Measurements from ENCODE around the gene PGD.

The PGD gene

GRCh38 chr1:10450836-10451235, 52.0 kb downstream of the PGD start:
- Histone ChIP-seq H3K79me2 (ENCODE audit: insufficient read depth, low read length) (no peaks in the 10 kb centered on the region), H3K9me3 (ENCODE audit: insufficient read depth, low read length) (no peaks in the 10 kb centered on the region), H3K4me3 (ENCODE audit: insufficient read depth, low read length, poor library complexity, severe bottlenecking) (no peak overlapping the region), H3K4me2 (ENCODE audit: low read depth, low read length, poor library complexity, severe bottlenecking) (no peak overlapping the region), H3K36me3 (ENCODE audit: low read length) (no peaks in the 10 kb centered on the region), H3K27ac (ENCODE audit: low read depth, low read length) (no peak overlapping the region), H3K27me3 (ENCODE audit: low read length) (no peaks in the 10 kb centered on the region), H2AFZ (ENCODE audit: low read depth, low read length, severe bottlenecking) (no peak overlapping the region), H3K9me2 (replicated peaks; ENCODE audit: insufficient read depth, low read length) (no peaks in the 10 kb centered on the region), H3F3A (ENCODE audit: insufficient read depth) (0 out of 2 replicates have a peak, but pooled peaks cover 6% of the 10 kb centered on the region), H4K20me1 (ENCODE audit: low read depth, low read length) (no peaks in the 10 kb centered on the region), H3K9ac (ENCODE audit: low read length) (no peak overlapping the region)
- TF ChIP-seq CTCF (IDR thresholded peaks at IDR 0.05; ENCODE audit: insufficient read depth, low read length, poor library complexity, severe bottlenecking) = no peak
- no peak for TF ChIP-seq EZH2phosphoT487 (conservative IDR thresholded peaks at IDR 0.05; ENCODE audit: low read length)

GRCh38 chr1:10451287-10451686, 52.4 kb downstream of the PGD start:
- no peak overlapping the region for H3K9ac ChIP-seq (ENCODE audit: low read length)
- no peaks in the 10 kb centered on the region for H4K20me1 ChIP-seq (ENCODE audit: low read depth, low read length)
- H3K27me3 ChIP-seq (ENCODE audit: low read length) = no peaks in the 10 kb centered on the region
- H3K9me3 ChIP-seq (ENCODE audit: insufficient read depth, low read length) = no peaks in the 10 kb centered on the region
- H3K4me2 ChIP-seq (ENCODE audit: low read depth, low read length, poor library complexity, severe bottlenecking) = no peak overlapping the region
- H3K9me2 ChIP-seq (replicated peaks; ENCODE audit: insufficient read depth, low read length) = no peaks in the 10 kb centered on the region
- no peaks in the 10 kb centered on the region for H3K79me2 ChIP-seq (ENCODE audit: insufficient read depth, low read length)
- TF ChIP-seq CTCF (IDR thresholded peaks at IDR 0.05; ENCODE audit: insufficient read depth, low read length, poor library complexity, severe bottlenecking) = no peak
- no peak for TF ChIP-seq EZH2phosphoT487 (conservative IDR thresholded peaks at IDR 0.05; ENCODE audit: low read length)
- no peak overlapping the region for H3K4me3 ChIP-seq (ENCODE audit: insufficient read depth, low read length, poor library complexity, severe bottlenecking)
- H3K36me3 ChIP-seq (ENCODE audit: low read length) = no peaks in the 10 kb centered on the region
- no peak overlapping the region for H2AFZ ChIP-seq (ENCODE audit: low read depth, low read length, severe bottlenecking)
- H3K27ac ChIP-seq (ENCODE audit: low read depth, low read length) = no peak overlapping the region
- H3F3A ChIP-seq (ENCODE audit: insufficient read depth) = 0 out of 2 replicates have a peak, but pooled peaks cover 6% of the 10 kb centered on the region

GRCh38 chr1:10456048-10456447, 57.2 kb downstream of the PGD start:
- no peaks in the 10 kb centered on the region for H3K27me3 ChIP-seq (ENCODE audit: low read length)
- no peak overlapping the region for H3K4me2 ChIP-seq (ENCODE audit: low read depth, low read length, poor library complexity, severe bottlenecking)
- H3K4me3 ChIP-seq (ENCODE audit: insufficient read depth, low read length, poor library complexity, severe bottlenecking) = no peak overlapping the region
- H2AFZ ChIP-seq (ENCODE audit: low read depth, low read length, severe bottlenecking) = no peak overlapping the region
- TF ChIP-seq EZH2phosphoT487 (conservative IDR thresholded peaks at IDR 0.05; ENCODE audit: low read length) (no peak), CTCF (IDR thresholded peaks at IDR 0.05; ENCODE audit: insufficient read depth, low read length, poor library complexity, severe bottlenecking) (no peak)
- no peaks in the 10 kb centered on the region for H3K9me2 ChIP-seq (replicated peaks; ENCODE audit: insufficient read depth, low read length)
- H3K9ac ChIP-seq (ENCODE audit: low read length) = no peak overlapping the region
- no peaks in the 10 kb centered on the region for H3K9me3 ChIP-seq (ENCODE audit: insufficient read depth, low read length)
- H3K36me3 ChIP-seq (ENCODE audit: low read length) = no peaks in the 10 kb centered on the region
- H3F3A ChIP-seq (ENCODE audit: insufficient read depth) = 0 out of 2 replicates have a peak, but pooled peaks cover 6% of the 10 kb centered on the region
- no peaks in the 10 kb centered on the region for H3K79me2 ChIP-seq (ENCODE audit: insufficient read depth, low read length)
- H3K27ac ChIP-seq (ENCODE audit: low read depth, low read length) = no peak overlapping the region
- H4K20me1 ChIP-seq (ENCODE audit: low read depth, low read length) = no peaks in the 10 kb centered on the region

All from SU-DHL-6 (cell line).